HepG2 (cell line): Measurements from ENCODE around the gene WDFY1.

Experiments used
- CTCF ChIP-seq: sonication (generic); formaldehyde crosslinking; IDR thresholded peaks from 2 replicates; pipeline ENCODE4 v1.5.0; 2020; ENCODE audit warnings: mild to moderate bottlenecking, missing genetic modification reagents, moderate library complexity
- ISX ChIP-seq: sonication (generic); formaldehyde crosslinking; conservative IDR thresholded peaks from 2 replicates; pipeline ENCODE4 v1.5.0; 2020; ENCODE audit warnings: missing genetic modification reagents
- KAT8 ChIP-seq: IDR thresholded peaks from 2 replicates; pipeline ENCODE4 v1.6.1; 2016; ENCODE audit warnings: missing genetic modification reagents, missing compliant biosample characterization
- MTF1 ChIP-seq: sonication (generic); formaldehyde crosslinking; IDR thresholded peaks from 2 replicates; pipeline ENCODE4 v1.5.0; 2020; ENCODE audit warnings: missing genetic modification reagents
- NR2F1 ChIP-seq, 2 experiments: fragments of 450-650 bp in 1 of 2; formaldehyde crosslinking in 1 of 2; IDR thresholded peaks; 2 replicates each; pipeline versions ENCODE4 v1.5.0 to v1.6.1; 2016 to 2020; ENCODE audit warnings: mild to moderate bottlenecking in 1 of 2, missing compliant biosample characterization in 1 of 2, missing genetic modification reagents in 1 of 2, moderate library complexity in 1 of 2
- PATZ1 ChIP-seq: sonication (generic); formaldehyde crosslinking; IDR thresholded peaks from 2 replicates; pipeline ENCODE4 v1.4.0; 2020; ENCODE audit warnings: missing genetic modification reagents
- POLR2A ChIP-seq, 2 experiments: IDR thresholded peaks; 2 replicates each; pipeline ENCODE4 v1.6.1; 2011; ENCODE audit warnings: low read depth in 2 of 2, low read length in 2 of 2, mild to moderate bottlenecking in 1 of 2, moderate library complexity in 1 of 2; ENCODE audit not compliant: insufficient read depth in 1 of 2
- RFX1 ChIP-seq: fragments of 450-650 bp; IDR thresholded peaks from 2 replicates; pipeline ENCODE4 v1.6.1; 2017
- ZNF33A ChIP-seq: sonication (generic); formaldehyde crosslinking; IDR thresholded peaks from 2 replicates; pipeline ENCODE4 v1.5.1; 2020; ENCODE audit warnings: missing genetic modification reagents, mild to moderate bottlenecking, moderate library complexity, borderline replicate concordance
- ZNF660 ChIP-seq: sonication (generic); formaldehyde crosslinking; IDR thresholded peaks from 2 replicates; pipeline ENCODE4 v1.5.1; 2020; ENCODE audit warnings: mild to moderate bottlenecking, low read depth, missing genetic modification reagents, borderline replicate concordance
- ZSCAN31 ChIP-seq: sonication (generic); formaldehyde crosslinking; IDR thresholded peaks from 2 replicates; pipeline ENCODE4 v1.5.0; 2020; ENCODE audit warnings: low read depth, mild to moderate bottlenecking, missing genetic modification reagents
- TF ChIP-seq, protein P1 (sequence below): sonication (generic); formaldehyde crosslinking; IDR thresholded peaks from 2 replicates; pipeline ENCODE4 v1.8.1; 2022; ENCODE audit warnings: low read depth, mild to moderate bottlenecking, missing genetic modification reagents
- TF ChIP-seq, protein P2 (sequence below), 2 experiments: sonication (generic) in 1 of 2; formaldehyde crosslinking in 1 of 2; IDR thresholded peaks; 2 replicates each; pipeline versions ENCODE4 v1.5.1 to v1.6.1; 2011 to 2020; ENCODE audit warnings: borderline replicate concordance in 1 of 2, low read depth in 1 of 2, low read length in 1 of 2, mild to moderate bottlenecking in 1 of 2, missing genetic modification reagents in 1 of 2, moderate library complexity in 1 of 2
- TF ChIP-seq, protein P3 (sequence below): sonication (generic); formaldehyde crosslinking; conservative IDR thresholded peaks from 2 replicates; pipeline ENCODE4 v1.4.0; 2020; ENCODE audit warnings: missing genetic modification reagents

GRCh38 chr2:223884399-223884798, 60.7 kb downstream of the WDFY1 start:
- no peak for TF ChIP-seq NR2F1 (CRISPR knock-in tag; IDR thresholded peaks at IDR 0.05)
- TF ChIP-seq CTCF (CRISPR knock-in tag): no peak
- TF ChIP-seq, protein P1, sequence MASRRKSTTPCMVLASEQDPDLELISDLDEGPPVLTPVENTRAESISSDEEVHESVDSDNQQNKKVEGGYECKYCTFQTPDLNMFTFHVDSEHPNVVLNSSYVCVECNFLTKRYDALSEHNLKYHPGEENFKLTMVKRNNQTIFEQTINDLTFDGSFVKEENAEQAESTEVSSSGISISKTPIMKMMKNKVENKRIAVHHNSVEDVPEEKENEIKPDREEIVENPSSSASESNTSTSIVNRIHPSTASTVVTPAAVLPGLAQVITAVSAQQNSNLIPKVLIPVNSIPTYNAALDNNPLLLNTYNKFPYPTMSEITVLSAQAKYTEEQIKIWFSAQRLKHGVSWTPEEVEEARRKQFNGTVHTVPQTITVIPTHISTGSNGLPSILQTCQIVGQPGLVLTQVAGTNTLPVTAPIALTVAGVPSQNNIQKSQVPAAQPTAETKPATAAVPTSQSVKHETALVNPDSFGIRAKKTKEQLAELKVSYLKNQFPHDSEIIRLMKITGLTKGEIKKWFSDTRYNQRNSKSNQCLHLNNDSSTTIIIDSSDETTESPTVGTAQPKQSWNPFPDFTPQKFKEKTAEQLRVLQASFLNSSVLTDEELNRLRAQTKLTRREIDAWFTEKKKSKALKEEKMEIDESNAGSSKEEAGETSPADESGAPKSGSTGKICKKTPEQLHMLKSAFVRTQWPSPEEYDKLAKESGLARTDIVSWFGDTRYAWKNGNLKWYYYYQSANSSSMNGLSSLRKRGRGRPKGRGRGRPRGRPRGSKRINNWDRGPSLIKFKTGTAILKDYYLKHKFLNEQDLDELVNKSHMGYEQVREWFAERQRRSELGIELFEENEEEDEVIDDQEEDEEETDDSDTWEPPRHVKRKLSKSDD (CRISPR knock-in tag): no peak
- TF ChIP-seq POLR2A (IDR thresholded peaks at IDR 0.05; ENCODE audit: insufficient read depth in 1 of 2, low read depth in 2 of 2, low read length in 2 of 2): no peak
- TF ChIP-seq RFX1: no peak
- TF ChIP-seq, protein P2, sequence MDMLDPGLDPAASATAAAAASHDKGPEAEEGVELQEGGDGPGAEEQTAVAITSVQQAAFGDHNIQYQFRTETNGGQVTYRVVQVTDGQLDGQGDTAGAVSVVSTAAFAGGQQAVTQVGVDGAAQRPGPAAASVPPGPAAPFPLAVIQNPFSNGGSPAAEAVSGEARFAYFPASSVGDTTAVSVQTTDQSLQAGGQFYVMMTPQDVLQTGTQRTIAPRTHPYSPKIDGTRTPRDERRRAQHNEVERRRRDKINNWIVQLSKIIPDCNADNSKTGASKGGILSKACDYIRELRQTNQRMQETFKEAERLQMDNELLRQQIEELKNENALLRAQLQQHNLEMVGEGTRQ (IDR thresholded peaks at IDR 0.05; ENCODE audit: low read depth, low read length): no peak
- TF ChIP-seq, protein P2 (CRISPR knock-in tag; IDR thresholded peaks at IDR 0.05; ENCODE audit: borderline replicate concordance): no peak
- no peak for TF ChIP-seq ISX (CRISPR knock-in tag)
- TF ChIP-seq KAT8 (CRISPR knock-in tag): no peak
- no peak for TF ChIP-seq MTF1 (CRISPR knock-in tag)
- no peak for TF ChIP-seq ZNF33A (CRISPR knock-in tag)
- TF ChIP-seq ZSCAN31: no peak
- TF ChIP-seq, protein P3, sequence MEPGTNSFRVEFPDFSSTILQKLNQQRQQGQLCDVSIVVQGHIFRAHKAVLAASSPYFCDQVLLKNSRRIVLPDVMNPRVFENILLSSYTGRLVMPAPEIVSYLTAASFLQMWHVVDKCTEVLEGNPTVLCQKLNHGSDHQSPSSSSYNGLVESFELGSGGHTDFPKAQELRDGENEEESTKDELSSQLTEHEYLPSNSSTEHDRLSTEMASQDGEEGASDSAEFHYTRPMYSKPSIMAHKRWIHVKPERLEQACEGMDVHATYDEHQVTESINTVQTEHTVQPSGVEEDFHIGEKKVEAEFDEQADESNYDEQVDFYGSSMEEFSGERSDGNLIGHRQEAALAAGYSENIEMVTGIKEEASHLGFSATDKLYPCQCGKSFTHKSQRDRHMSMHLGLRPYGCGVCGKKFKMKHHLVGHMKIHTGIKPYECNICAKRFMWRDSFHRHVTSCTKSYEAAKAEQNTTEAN (CRISPR knock-in tag): no peak
- no peak for TF ChIP-seq ZNF660 (CRISPR knock-in tag)
- no peak for TF ChIP-seq PATZ1 (CRISPR knock-in tag)
